ENCODE data around the gene LGR6. TPM values are rescaled to one million over a fixed set of nuclear protein-coding genes. Genes with fewer than 3 reads are reported as not detected.

LGR6 gene
- total RNA-seq, 1 donor from 2014 or later, result 0.62 TPM

GRCh38 chr1:202220733-202221132 lies 27.1 kb downstream of the LGR6 start:
- no peak for DNase-seq

GRCh38 chr1:202221911-202222909 lies 28.6 kb downstream of the LGR6 start:
- DNase-seq, result no peak

DNA sequence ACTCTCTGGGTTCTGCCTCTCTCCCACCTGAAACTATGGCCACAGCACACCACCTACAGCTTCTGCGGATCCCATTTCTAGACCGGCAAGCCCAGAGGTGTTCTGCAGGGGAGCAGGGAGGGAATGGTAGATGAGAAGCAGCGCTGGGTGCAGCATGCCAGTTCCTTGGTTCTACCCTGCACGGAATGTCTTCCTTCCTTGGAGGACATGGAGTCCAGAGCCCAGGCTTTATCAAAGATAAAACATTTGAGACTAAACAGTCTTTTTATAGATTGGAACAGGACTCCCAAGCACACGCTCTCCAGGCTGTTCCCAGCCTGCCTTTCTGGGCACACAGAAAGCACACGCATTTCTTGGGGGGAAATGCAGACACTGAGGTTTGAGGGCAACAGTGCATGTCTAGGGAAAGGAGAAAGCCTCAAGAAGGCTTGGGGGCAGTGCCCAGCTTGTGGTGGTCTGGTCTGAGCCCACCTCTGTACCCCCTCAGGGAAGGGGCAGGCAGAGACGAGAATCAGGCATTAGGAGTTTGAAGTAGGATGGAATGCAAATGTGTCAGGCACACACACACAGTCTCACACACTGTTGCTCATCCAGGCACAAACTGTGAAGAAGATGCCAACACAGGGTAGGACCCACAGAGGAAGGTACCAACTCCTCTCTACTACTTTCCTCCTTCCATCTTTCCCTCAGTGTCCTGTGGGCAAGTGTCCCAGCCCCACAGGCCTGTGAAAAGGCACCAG lies 29.7 kb downstream of the LGR6 start:
- no peak for DNase-seq

DNA sequence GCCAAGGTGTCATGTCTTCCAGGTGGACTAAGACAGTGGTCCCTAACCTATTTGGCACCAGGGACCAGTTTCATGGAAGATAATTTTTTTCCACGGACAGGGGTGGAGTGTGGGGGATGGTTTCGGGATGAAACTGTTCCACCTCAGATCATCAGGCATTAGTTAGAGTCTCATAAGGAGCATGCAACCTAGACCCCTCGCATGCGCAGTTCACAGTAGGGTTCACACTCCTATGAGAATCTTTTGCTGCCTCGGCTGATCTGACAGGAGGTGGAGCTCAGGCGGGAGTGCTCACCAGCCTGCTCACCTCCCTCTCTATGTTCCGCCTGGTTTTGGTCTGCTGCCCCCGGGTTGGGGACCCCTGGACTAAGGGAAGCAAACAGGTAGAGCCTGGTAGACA lies 30.9 kb downstream of the LGR6 start:
- no peak for DNase-seq

- DNase-seq, result no peak
Observed at GRCh38 chr1:202225131-202225530, 31.5 kb downstream of the LGR6 start.

GRCh38 chr1:202227053-202227672 lies 33.6 kb downstream of the LGR6 start:
- no peak for DNase-seq

DNA sequence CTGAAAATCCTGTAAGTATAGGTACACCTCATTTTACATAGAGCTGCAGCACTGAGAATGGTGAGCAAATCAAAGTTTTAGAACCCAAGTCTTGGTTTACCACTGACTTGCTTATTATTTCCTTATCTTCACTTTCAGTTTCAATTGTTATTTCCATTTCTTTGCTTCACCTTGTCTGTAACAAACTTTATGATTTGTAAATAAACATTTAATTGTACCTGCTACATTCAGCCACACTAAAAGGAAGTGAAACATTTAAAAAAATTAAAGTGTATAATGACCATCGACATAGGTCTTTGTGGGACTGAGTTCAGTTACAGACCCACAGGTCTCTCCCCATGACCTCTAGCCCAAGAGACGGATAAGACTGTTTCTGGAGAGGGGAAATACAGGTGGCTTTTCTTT lies 34.4 kb downstream of the LGR6 start:
- DNase-seq, result no peak

DNA sequence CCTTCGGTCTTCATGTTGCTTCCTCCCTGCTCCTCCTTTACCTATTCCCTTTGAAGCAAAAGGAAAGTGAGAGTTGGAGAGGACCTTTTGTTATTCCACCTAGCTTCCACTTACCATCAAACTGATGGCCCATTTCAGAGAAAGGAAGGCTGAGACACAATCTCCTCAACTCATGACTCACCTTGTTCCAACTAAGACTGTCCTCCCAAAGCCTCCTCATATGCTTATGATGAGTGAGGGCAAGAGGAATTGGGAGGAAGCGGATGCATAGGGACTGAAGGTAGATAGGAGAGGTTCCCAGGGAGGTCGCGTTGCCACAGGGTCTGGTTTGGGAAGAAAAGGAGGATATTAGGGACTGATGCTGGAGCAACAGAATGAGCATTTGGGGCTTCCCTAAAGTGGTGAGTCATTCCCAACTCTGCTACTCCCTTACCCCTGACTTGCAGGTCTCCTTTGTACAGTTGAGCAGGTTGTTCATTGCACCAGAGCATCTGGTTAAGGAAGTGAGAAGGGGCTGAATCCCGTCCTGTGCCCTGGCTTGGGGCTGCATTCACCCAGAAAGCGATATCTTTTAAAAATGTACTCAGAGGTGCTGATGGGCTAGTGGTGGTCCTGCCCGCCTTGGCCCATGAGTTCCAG lies 35.0 kb downstream of the LGR6 start:
- no peak for DNase-seq

DNA sequence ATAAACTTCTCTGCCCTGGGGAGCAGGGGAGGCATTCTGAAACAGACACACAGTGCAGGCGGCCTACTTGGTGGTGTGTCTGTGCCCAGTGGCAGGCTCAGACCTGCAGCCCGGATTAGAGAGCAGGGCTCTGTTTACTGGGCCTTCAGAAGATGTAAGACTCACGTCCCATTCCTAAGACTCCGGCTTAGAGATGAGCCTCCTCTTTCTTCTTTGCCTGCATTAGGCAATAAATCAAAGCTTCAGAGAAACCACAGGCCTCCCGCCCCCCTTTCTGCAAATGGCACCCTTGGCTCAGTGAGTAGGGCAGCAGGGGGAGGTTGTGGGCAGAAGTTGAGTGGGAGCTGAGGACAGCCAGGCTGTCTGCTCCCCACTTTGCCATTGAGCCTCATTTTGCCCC lies 35.8 kb downstream of the LGR6 start:
- no peak for DNase-seq

DNA sequence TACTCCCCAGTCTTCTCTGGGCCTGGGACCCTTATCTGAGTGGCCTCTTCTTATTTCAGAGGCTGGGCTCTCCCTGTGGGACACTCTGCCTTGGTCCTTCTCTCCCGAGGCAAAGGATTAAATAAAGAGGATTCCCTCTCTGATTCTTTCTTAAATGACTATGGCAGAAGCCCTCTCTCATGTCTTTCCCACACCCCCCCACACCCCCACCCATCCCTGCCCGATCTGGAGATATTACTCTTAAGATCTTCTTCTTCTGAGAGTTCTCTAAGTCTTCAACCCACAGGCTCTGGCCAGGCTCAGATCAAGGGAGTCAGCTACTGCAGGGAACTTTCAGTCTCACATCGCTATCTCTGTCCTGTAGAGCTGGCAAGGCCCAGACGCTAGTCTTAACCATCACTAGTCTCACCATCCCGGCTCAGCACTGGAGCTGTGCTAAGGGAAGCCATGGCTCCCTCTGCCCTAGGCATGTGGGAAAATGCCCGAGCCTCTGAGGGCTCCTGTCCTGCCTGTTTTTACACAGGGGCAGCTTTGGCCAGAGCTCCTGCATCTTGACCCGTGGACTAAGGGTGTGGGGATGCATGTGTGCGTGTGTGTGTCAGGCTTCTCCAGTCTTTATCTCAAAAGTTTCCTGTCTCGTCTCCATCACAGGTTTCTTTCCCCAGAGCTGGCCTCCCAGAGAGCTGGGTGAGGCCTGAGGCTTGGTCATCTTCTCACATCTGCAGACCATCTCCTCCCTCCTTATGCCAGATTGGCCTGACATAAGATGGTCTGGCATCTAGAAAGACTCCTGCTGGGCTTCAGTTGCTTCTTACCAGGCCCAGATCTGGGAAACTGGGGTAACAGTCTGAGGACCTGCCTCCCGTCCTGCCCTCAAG lies 36.7 kb downstream of the LGR6 start:
- DNase-seq, result no peak

DNA sequence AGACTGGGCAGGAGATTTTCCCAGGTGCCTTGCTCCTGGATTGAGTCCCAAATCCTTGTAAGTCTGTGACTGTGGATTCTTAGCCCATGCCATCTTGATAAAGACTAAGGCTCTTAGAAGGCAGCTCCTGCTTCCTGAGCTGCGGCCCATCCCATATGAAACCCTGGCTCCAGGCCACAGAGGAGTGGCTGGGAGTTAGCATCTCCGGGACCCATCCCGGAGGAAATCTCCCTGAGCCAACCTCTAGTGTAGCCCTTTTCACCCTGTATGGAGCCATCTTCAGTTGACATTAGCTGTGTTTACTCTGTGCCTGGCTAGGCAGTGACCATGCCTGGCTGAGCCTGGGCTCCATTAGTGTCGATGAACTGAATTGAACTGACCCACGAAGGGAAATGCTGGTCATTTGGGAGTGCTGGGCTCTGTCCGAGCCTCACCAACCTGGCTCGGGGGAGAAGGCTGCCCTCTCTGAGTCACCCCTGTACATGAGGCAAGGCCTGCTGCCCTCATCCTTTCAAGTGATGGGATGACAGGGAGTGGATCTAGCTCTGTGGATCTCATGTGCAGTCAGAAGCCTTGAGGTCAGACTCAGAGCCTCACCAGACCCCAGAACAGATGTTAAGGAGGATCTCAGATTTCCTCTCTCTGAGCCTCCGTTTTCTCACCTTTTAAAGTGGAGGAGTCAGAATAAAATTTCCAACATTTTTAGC lies 37.5 kb downstream of the LGR6 start:
- no peak for DNase-seq

GRCh38 chr1:202233171-202233570 lies 39.6 kb downstream of the LGR6 start:
- no peak for DNase-seq

DNA sequence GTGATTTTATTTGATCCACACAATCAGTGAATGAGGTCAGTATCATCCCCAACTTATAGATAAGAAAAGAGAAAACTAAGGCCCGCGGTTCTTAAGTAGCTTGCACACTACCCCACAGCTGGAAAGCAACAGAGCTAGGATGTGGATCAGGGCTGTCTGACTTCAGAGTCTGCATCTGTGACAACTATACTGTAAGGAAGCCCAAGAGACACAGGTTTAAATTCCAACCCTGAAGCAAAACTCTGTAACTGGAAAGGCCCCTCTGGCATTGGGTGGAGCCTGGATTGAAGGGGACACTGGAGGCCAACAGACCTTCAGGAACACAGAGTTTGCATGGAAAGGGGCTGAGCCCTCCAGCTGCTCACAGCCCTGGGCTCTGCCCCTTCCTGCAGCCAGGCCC lies 40.2 kb downstream of the LGR6 start:
- DNase-seq, result no peak

DNA sequence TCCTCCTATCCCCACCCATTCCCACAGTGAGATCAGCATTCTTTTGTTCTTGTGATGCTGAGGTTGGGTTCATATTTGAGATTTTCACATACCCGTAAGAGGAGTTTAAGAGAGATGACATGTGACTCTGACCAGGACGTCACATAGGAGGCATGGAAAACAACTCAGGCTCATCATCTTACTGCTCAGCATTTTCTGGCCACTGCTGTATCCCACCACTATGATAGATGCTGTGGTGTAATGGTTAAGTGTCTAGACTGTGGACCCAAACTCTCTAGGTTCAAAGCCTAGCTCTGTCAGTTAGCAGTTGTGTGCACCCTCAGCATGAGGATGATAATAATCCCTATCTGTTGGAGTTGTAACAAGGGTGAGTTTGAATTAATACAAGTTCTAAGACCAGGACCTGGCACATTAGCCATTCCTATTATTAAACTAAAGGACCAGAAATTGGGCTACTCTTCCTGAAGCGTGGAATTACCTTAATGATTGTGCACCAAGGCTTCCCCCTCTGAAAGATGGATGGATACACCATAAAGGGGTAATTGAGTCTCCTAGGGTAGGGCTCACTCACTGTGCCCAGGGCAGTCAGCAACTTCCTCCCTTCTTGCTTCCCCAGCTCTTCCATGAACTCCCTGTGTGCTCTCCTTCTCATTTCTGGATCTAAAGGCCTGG lies 40.9 kb downstream of the LGR6 start:
- no peak for DNase-seq

DNA sequence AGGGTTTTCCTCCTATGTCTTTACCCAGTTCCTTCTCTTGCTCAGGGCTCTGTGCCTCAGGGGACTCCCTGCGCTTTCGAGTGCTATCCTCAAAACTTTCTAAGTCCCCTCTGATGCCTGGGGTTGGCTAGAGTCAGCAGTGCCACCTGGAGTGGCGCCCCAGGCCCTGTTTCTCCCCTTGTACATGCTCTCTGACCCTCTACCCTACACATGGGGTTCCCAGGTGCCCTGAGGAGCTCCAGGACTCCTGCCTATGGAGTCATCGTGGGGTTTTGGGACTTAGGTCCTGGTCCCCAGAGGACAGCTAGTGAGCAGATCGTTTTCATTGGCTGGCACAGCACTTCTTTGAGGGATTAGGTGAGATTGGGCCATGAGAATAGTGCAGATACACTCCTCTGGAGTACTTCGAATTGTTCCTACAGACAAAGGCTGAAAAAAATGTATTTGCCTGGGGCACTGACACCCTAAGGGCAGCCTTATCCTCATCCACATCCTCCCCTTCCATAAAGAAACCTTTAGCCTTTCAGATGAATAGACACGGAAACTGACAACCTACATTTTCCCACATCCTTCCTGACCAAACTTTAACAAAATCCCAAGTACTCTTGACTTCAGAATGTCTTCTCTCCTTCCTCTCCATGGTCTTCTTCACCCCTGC lies 41.5 kb downstream of the LGR6 start:
- no peak for DNase-seq

- peak; percentile 34 for DNase-seq
Observed at GRCh38 chr1:202235856-202236837, 42.5 kb downstream of the LGR6 start.

- no peak for DNase-seq
Observed at GRCh38 chr1:202237052-202237451, 43.5 kb downstream of the LGR6 start.

DNA sequence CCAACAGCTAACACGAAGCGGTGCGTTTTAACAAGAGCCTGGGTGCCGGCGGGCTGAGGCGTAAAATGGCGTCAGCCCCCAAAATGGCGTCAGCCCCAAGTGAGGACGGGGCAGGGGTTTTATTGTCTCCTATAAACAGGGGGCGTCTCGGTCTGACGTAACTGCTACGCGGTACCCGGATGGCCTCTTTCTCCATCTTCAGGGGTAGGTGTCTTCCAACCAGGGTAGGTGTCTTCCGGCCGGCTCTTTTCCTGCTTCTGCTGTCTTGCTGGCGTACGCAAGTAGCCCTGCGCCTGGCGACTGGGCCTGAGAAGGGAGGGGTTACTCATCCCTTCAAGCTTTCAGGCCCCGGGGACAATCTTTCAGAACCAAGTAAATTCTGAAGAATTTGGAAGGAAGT lies 45.3 kb downstream of the LGR6 start:
- no peak for DNase-seq
